GM12878 (cell line): ENCODE measurements around the gene ZDHHC1. TPM values are rescaled to one million over a fixed set of nuclear protein-coding genes. Genes with fewer than 3 reads are reported as not detected.

Experiments used
- ATAC-seq: fragments of 200-7000 bp; cut with Tn5 transposase; 3 replicates; pipeline ENCODE4 v1.9.1; 2020; ENCODE audit warnings: mild to moderate bottlenecking, moderate library complexity
- BruUV-seq: library from RNA; stranded (reverse); fragments of 400-500 nt; replicated peaks from 2 replicates; lab custom pipeline; 2021; lab: Mats Ljungman, UMichigan
- CTCF ChIA-PET: fragments of 300-600 bp; sonication (Branson Sonifier 250); formaldehyde crosslinking; extraction: SDS; loops from one replicate; lab custom pipeline; 2021; ENCODE audit warnings: inconsistent platforms; lab: Yijun Ruan, JAX
- POLR2A ChIA-PET: fragments of 350-600 bp; formaldehyde crosslinking; extraction: SDS; loops from one replicate; lab custom pipeline; 2021; ENCODE audit warnings: inconsistent platforms; lab: Charles Lee
- RAD21 ChIA-PET: fragments of 300-600 bp; sonication (Branson Sonifier 250); formaldehyde crosslinking; loops from one replicate; lab custom pipeline; 2023; ENCODE audit warnings: antibody characterized with exemption; ENCODE audit not compliant: unreplicated experiment; lab: Charles Lee
- SMC1A ChIA-PET: fragments of 300-600 bp; sonication (Branson Sonifier 250); formaldehyde crosslinking; loops from one replicate; lab custom pipeline; 2023; ENCODE audit not compliant: unreplicated experiment, uncharacterized antibody; lab: Charles Lee
- DNase-seq: peaks from one replicate; pipeline ENCODE4 v3.0.0-alpha.2; 2011; ENCODE audit warnings: low read depth, low spot score
- FAIRE-seq: peaks from 3 replicates; lab custom pipeline; 2011; peaks lifted over from hg19 to GRCh38; lab: Jason Lieb, UNC
- H2AFZ ChIP-seq: 2 replicates; pipeline ENCODE4 v1.6.0; 2011; ENCODE audit warnings: low read depth, low read length, control low read depth; ENCODE audit not compliant: control insufficient read depth
- H3K27ac ChIP-seq: 2 replicates; pipeline ENCODE4 v1.5.1; 2011; ENCODE audit warnings: control low read depth; ENCODE audit not compliant: control insufficient read depth, insufficient read depth
- H3K27me3 ChIP-seq, 2 experiments: replicated peaks in 1 of 2; 2 replicates each; pipeline versions ENCODE4 v1.6.0 to v1.6.1; 2011; ENCODE audit warnings: low read length in 1 of 2; ENCODE audit not compliant: control insufficient read depth in 2 of 2, insufficient read depth in 2 of 2
- H3K36me3 ChIP-seq, 2 experiments: 2 replicates each; pipeline ENCODE4 v1.5.1; 2011; ENCODE audit warnings: low read length in 1 of 2; ENCODE audit not compliant: control insufficient read depth in 2 of 2, insufficient read depth in 2 of 2
- H3K4me1 ChIP-seq: 2 replicates; pipeline ENCODE4 v1.6.1; 2011; ENCODE audit warnings: mild to moderate bottlenecking, low read length, moderate library complexity, mixed read lengths; ENCODE audit not compliant: control insufficient read depth, insufficient read depth
- H3K4me2 ChIP-seq: 2 replicates; pipeline ENCODE4 v1.6.0; 2011; ENCODE audit warnings: control low read depth; ENCODE audit not compliant: control insufficient read depth, insufficient read depth
- H3K4me3 ChIP-seq: fragments of 200-600 bp; sonication (generic); 2 replicates; pipeline ENCODE4 v1.5.1; 2016
- H3K79me2 ChIP-seq: 2 replicates; pipeline ENCODE4 v1.6.0; 2011; ENCODE audit warnings: low read length; ENCODE audit not compliant: control insufficient read depth, insufficient read depth
- H3K9ac ChIP-seq: 2 replicates; pipeline ENCODE4 v1.8.0; 2011; ENCODE audit warnings: low read length, control low read depth, mixed read lengths; ENCODE audit not compliant: control insufficient read depth, insufficient read depth
- H3K9me3 ChIP-seq: replicated peaks from 3 replicates; pipeline ENCODE4 v1.5.1; 2011; ENCODE audit warnings: mild to moderate bottlenecking, low read length; ENCODE audit not compliant: control insufficient read depth, insufficient read depth
- H4K20me1 ChIP-seq: 2 replicates; pipeline ENCODE4 v1.6.0; 2011; ENCODE audit not compliant: control insufficient read depth, insufficient read depth
- FOS ChIP-seq: IDR thresholded peaks from 3 replicates; pipeline ENCODE4 v1.6.1; 2011; ENCODE audit warnings: borderline replicate concordance; ENCODE audit not compliant: insufficient read length; ENCODE audit errors: extremely low read depth
- IRF3 ChIP-seq: fragments of 450-650 bp; IDR thresholded peaks from 2 replicates; pipeline ENCODE4 v1.6.1; 2014; ENCODE audit warnings: mild to moderate bottlenecking
- RAD21 ChIP-seq: IDR thresholded peaks from 2 replicates; pipeline ENCODE4 v1.6.1; 2011; ENCODE audit warnings: mild to moderate bottlenecking, low read depth, low read length, moderate library complexity; ENCODE audit not compliant: insufficient read depth
- REST ChIP-seq: IDR thresholded peaks from 2 replicates; pipeline ENCODE4 v1.6.1; 2012; ENCODE audit warnings: mild to moderate bottlenecking, low read depth, low read length
- RUNX3 ChIP-seq: IDR thresholded peaks from 2 replicates; pipeline ENCODE4 v1.6.1; 2012; ENCODE audit warnings: low read length, inconsistent platforms
- SUPT20H ChIP-seq: IDR thresholded peaks from 2 replicates; pipeline ENCODE4 v1.6.1; 2011; ENCODE audit warnings: low read depth, mild to moderate bottlenecking, low read length, moderate library complexity, borderline replicate concordance; ENCODE audit not compliant: control insufficient read depth
- SUZ12 ChIP-seq: fragments of 200-600 bp; sonication (generic); IDR thresholded peaks from one replicate; pipeline ENCODE4 v1.6.1; 2018; ENCODE audit warnings: antibody characterized with exemption, mild to moderate bottlenecking; ENCODE audit not compliant: unreplicated experiment
- WGBS: methylation state at CpG from one replicate; pipeline ENCODE4 v1.1.6; 2016; ENCODE audit warnings: low lambda C conversion rate; ENCODE audit not compliant: insufficient replicate concordance, insufficient coverage; ENCODE audit errors: missing lambda C conversion rate; 5-methylcytosine and 5-hydroxymethylcytosine counted together
- in situ Hi-C: fragments of 300-500 bp; cut with MboI; formaldehyde crosslinking; loops from 9 replicates; pipeline ENCODE4 v1.14.3; 2018; ENCODE audit warnings: mixed read lengths
- intact Hi-C: fragments of 100-400 bp; cut with micrococcal nuclease; formaldehyde crosslinking; loops from one replicate; pipeline ENCODE4 v1.14.2; 2022; ENCODE audit not compliant: unreplicated experiment
- polyA plus RNA-seq, 11 experiments: library from polyadenylated mRNA; depleted of rRNA in 4 of 11; unstranded in 6 of 11; stranded (reverse) in 5 of 11; fragments of >200 nt; fragmentation: Nextera tagmentation in 4 of 11; fragmentation: Illumina TruSeq in 1 of 11; extraction: Ambion mirVana in 4 of 11; extraction: Trizol in 1 of 11; gene quantifications; 1 replicate in 1 of 11; 2 replicates in 10 of 11; pipeline versions ENCODE4 v1.2.1 to v1.2.3, GENCODE V29; 2011 to 2016; ENCODE audit warnings: inconsistent platforms in 2 of 11, missing spikeins in 2 of 11, low read depth in 1 of 11
- total RNA-seq, 4 experiments: library from RNA; depleted of rRNA in 3 of 4; stranded (reverse); fragments of >200 nt in 3 of 4; fragmentation: Illumina TruSeq in 1 of 4; extraction: Trizol in 1 of 4; gene quantifications; 2 replicates each; pipeline versions ENCODE4 v1.2.1 to v1.2.3, GENCODE V29; 2013 to 2021

ZDHHC1 gene
- total and polyA plus RNA-seq, 10 of the 15 experiments (the other 5 are each of a cell fraction or from before 2014, with no cell fraction given), result 0.07 to 1.2 (median 0.66) TPM; not detected in 2

- Histone ChIP-seq H3K9ac (no peak overlapping the region), H3K27ac (no peak overlapping the region), H3K9me3 (no peaks in the 10 kb centered on the region), H3K27me3 (no peaks in the 10 kb centered on the region; a peak in 1 of 4 replicates), H3K79me2 (no peaks in the 10 kb centered on the region), H3K4me2 (no peak overlapping the region), H3K36me3 (no peaks in the 10 kb centered on the region), H2AFZ (no peak overlapping the region), H3K4me1 (no peaks in the 10 kb centered on the region), H4K20me1 (no peaks in the 10 kb centered on the region), H3K4me3 (no peak overlapping the region)
- CTCF ChIA-PET, result no interaction called here
- no peak for DNase-seq
- BruUV-seq, result no TSS peak
- POLR2A ChIA-PET, result no interaction called here
- WGBS, result 41% methylated on average over 8 of the region's 8 CpGs
- no peak for ATAC-seq
- TF ChIP-seq SUZ12, result no peak
- no peak for TF ChIP-seq REST
- TF ChIP-seq RAD21, result no peak
- TF ChIP-seq IRF3, result no peak
- TF ChIP-seq FOS, result no peak
- TF ChIP-seq RUNX3, result no peak
- TF ChIP-seq SUPT20H, result no peak
- SMC1A ChIA-PET, result no interaction called here
- intact Hi-C loops, result no loop called here
- no peak for FAIRE-seq
- RAD21 ChIA-PET, result no interaction called here
- in situ Hi-C loops, result loop anchor here (25.0 kb wide), 1 partner anchor 418 kb away; the partner anchor contains the start of gene CES4A
These were observed 10.9 kb downstream of the ZDHHC1 start for GRCh38 chr16:67405336-67405735.
